PC-9 (cell line): ENCODE data around the gene HELZ. TPM values are rescaled to one million over a fixed set of nuclear protein-coding genes. Genes with fewer than 3 reads are reported as not detected.

Experiments used
- BruUV-seq: library from RNA; stranded (reverse); fragments of 400-500 nt; replicated peaks from 2 replicates; lab custom pipeline; 2021; lab: Mats Ljungman, UMichigan
- CTCF ChIA-PET: fragments of 300-600 bp; sonication (Branson Sonifier 250); formaldehyde crosslinking; loops from one replicate; lab custom pipeline; 2022; ENCODE audit warnings: antibody characterized with exemption; lab: Charles Lee
- POLR2A ChIA-PET: fragments of 300-600 bp; sonication (Branson Sonifier 250); formaldehyde crosslinking; loops from one replicate; lab custom pipeline; 2022; ENCODE audit warnings: antibody characterized with exemption; ENCODE audit not compliant: unreplicated experiment; lab: Charles Lee
- DNase-seq, 2 experiments: peaks; one replicate each; pipeline versions ENCODE4 v3.0.0 to v3.0.0-alpha.2; 2015 to 2022; ENCODE audit warnings: mixed read lengths in 1 of 2
- H2AFZ ChIP-seq: fragments of 200-600 bp; sonication (generic); 2 replicates; pipeline ENCODE4 v1.8.1; 2017; ENCODE audit warnings: antibody characterized with exemption
- H3F3A ChIP-seq: fragments of 200-600 bp; sonication (generic); 2 replicates; pipeline ENCODE4 v1.8.1; 2017; ENCODE audit warnings: antibody characterized with exemption, mild to moderate bottlenecking, low read depth; ENCODE audit not compliant: insufficient read depth
- H3K27ac ChIP-seq: fragments of 200-600 bp; sonication (generic); 2 replicates; pipeline ENCODE4 v1.6.1; 2016; ENCODE audit warnings: mixed run types
- H3K27me3 ChIP-seq: fragments of 200-600 bp; sonication (generic); 2 replicates; pipeline ENCODE4 v1.6.1; 2016; ENCODE audit warnings: low read depth, mixed run types; ENCODE audit not compliant: insufficient read depth
- H3K36me3 ChIP-seq: fragments of 200-600 bp; sonication (generic); 2 replicates; pipeline ENCODE4 v1.6.1; 2016; ENCODE audit warnings: low read depth, mixed run types
- H3K4me1 ChIP-seq: fragments of 200-600 bp; sonication (generic); replicated peaks from 2 replicates; pipeline ENCODE4 v1.6.1; 2016; ENCODE audit warnings: mixed run types; ENCODE audit not compliant: insufficient read depth
- H3K4me2 ChIP-seq: fragments of 200-600 bp; sonication (generic); 2 replicates; pipeline ENCODE4 v1.6.1; 2017; ENCODE audit warnings: mixed run types
- H3K4me3 ChIP-seq: fragments of 200-600 bp; sonication (generic); 2 replicates; pipeline ENCODE4 v1.6.1; 2016; ENCODE audit warnings: mixed run types
- H3K79me2 ChIP-seq: fragments of 200-600 bp; sonication (generic); 2 replicates; pipeline ENCODE4 v1.6.1; 2017; ENCODE audit warnings: low read depth, mixed run types
- H3K9me2 ChIP-seq: fragments of 200-600 bp; sonication (generic); 2 replicates; pipeline ENCODE4 v1.8.1; 2017; ENCODE audit warnings: mild to moderate bottlenecking; ENCODE audit not compliant: insufficient read depth
- H3K9me3 ChIP-seq: fragments of 200-600 bp; sonication (generic); 2 replicates; pipeline ENCODE4 v1.8.1; 2016; ENCODE audit warnings: low read depth; ENCODE audit not compliant: insufficient read depth
- H4K20me1 ChIP-seq: fragments of 200-600 bp; sonication (generic); 2 replicates; pipeline ENCODE4 v1.8.1; 2017; ENCODE audit not compliant: insufficient read depth
- EZH2 ChIP-seq: fragments of 200-600 bp; sonication (generic); IDR thresholded peaks from 2 replicates; pipeline ENCODE4 v1.8.0; 2017; ENCODE audit warnings: antibody characterized with exemption, low read depth
- intact Hi-C: fragments of 100-400 bp; cut with micrococcal nuclease; formaldehyde crosslinking; loops from one replicate; pipeline ENCODE4 v1.10.0; 2022; ENCODE audit not compliant: unreplicated experiment
- total RNA-seq: library from RNA; stranded (reverse); gene quantifications from 2 replicates; pipeline ENCODE4 v1.2.3, GENCODE V29; 2021
- TF ChIP-seq, protein P1 (sequence below): fragments of 200-600 bp; sonication (generic); conservative IDR thresholded peaks from 2 replicates; pipeline ENCODE4 v1.6.1; 2017; ENCODE audit warnings: mixed run types, antibody characterized with exemption, mild to moderate bottlenecking, moderate library complexity

HELZ gene
- total RNA-seq, 1 experiment from 2014 or later: 38.0 TPM

DNA sequence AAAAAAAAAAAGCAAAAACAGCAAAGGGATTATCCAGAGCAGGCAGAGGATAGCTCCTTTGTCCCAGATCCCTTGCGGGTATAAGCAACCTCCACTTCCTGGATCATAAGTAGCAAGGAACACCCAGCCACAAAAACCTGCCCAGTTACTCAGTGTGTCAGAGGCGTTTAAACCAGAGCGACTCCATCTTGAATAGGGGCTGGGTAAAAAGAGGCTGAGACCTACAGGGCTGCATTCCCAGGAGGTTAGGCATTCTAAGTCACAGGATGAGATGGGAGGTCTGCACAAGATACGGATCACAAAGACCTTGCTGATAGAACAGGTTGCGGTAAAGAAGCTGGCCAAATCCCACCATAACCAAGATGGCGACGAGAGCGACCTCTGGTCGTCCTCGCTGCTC is 33.4 kb upstream of the HELZ start:
- no peaks in the 10 kb centered on the region for H3K79me2 ChIP-seq
- no peaks in the 10 kb centered on the region for H4K20me1 ChIP-seq
- H3K36me3 ChIP-seq: no peaks in the 10 kb centered on the region
- H3K9me3 ChIP-seq: no peaks in the 10 kb centered on the region
- no TSS peak for BruUV-seq
- DNase-seq: no peak
- H3K27ac ChIP-seq: no peak overlapping the region
- H3K9me2 ChIP-seq: no peaks in the 10 kb centered on the region
- H3K4me2 ChIP-seq: no peak overlapping the region
- H3K27me3 ChIP-seq: no peaks in the 10 kb centered on the region
- H3K4me1 ChIP-seq: peaks cover 14% of the 10 kb centered on the region
- H3F3A ChIP-seq: 0 out of 2 replicates have a peak, but pooled peaks cover 10% of the 10 kb centered on the region
- no peak overlapping the region for H2AFZ ChIP-seq
- ChIA-PET POLR2A (interaction anchor here (0.6 kb wide), 1 partner anchor 56 kb away, joined by 4 read pairs; no protein-coding TSS in a partner anchor), CTCF (interaction anchor here (0.6 kb wide), 1 partner anchor 269 kb away, joined by 7 read pairs; no protein-coding TSS in a partner anchor)
- intact Hi-C loops: loop anchor here (10.0 kb wide), 1 partner anchor 326 kb away; no protein-coding TSS in a partner anchor
- TF ChIP-seq, protein P1, sequence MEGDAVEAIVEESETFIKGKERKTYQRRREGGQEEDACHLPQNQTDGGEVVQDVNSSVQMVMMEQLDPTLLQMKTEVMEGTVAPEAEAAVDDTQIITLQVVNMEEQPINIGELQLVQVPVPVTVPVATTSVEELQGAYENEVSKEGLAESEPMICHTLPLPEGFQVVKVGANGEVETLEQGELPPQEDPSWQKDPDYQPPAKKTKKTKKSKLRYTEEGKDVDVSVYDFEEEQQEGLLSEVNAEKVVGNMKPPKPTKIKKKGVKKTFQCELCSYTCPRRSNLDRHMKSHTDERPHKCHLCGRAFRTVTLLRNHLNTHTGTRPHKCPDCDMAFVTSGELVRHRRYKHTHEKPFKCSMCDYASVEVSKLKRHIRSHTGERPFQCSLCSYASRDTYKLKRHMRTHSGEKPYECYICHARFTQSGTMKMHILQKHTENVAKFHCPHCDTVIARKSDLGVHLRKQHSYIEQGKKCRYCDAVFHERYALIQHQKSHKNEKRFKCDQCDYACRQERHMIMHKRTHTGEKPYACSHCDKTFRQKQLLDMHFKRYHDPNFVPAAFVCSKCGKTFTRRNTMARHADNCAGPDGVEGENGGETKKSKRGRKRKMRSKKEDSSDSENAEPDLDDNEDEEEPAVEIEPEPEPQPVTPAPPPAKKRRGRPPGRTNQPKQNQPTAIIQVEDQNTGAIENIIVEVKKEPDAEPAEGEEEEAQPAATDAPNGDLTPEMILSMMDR: no peak
- TF ChIP-seq EZH2: no peak
- no peak overlapping the region for H3K4me3 ChIP-seq

DNA sequence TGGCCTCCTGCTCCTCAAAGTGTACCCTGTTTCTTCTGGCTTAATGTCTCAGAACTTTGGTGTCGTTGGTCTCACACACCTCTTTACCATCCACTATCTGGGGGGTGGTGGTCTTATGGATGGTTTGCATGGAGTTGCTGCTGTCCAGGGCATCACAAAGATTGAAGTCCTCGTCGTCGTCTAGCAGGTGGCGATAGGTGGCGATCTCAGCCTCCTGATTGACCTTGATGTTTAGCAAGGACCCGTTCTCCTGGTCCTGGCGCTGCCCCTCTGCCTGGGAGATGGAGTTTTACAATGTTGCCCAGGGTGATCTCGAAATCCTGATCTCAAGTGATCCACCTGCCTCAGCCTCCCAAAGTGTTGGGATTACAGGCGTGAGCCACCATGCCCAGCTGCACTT is 31.1 kb upstream of the HELZ start:
- Histone ChIP-seq H3F3A (no peaks in the 10 kb centered on the region), H2AFZ (no peak overlapping the region), H3K4me2 (0 out of 2 replicates have a peak overlapping the region, but pooled peaks have one; percentile 40), H3K9me2 (no peaks in the 10 kb centered on the region), H3K79me2 (no peaks in the 10 kb centered on the region), H3K4me3 (no peak overlapping the region), H3K4me1 (0 out of 2 replicates have a peak, but pooled peaks cover 2% of the 10 kb centered on the region), H3K36me3 (no peaks in the 10 kb centered on the region), H3K27ac (no peak overlapping the region), H3K27me3 (no peaks in the 10 kb centered on the region), H4K20me1 (no peaks in the 10 kb centered on the region), H3K9me3 (no peaks in the 10 kb centered on the region)
- BruUV-seq: no TSS peak
- intact Hi-C loops: loop anchor here (10.0 kb wide), 1 partner anchor 329 kb away; no protein-coding TSS in a partner anchor
- POLR2A ChIA-PET: no interaction called here
- TF ChIP-seq, protein P1: peak; percentile 69
- TF ChIP-seq EZH2: no peak
- CTCF ChIA-PET: interaction anchor here (0.7 kb wide), 1 partner anchor 165 kb away, joined by 4 read pairs; no protein-coding TSS in a partner anchor
- DNase-seq: peak in 1 of 2 experiments; percentile 39

DNA sequence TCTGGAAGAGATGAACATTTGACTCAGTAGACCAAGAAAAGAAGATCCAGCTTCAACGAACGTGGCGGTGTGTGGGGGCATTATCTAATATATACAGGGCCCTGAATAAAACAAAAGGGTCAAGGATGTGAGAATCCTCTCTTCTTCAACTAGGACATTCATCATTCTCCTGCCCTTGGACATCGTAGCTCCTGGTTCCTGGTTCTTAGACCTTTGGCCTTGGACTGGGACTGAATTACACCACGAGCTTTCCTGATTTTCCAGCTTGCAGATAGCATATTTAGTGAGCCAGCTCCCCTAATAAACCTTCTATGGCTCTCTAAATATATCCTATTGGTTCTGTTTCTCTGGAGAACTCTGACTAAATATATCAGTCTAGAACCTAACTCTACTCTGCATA is 29.5 kb upstream of the HELZ start:
- no peak overlapping the region for H2AFZ ChIP-seq
- H3K4me2 ChIP-seq: no peak overlapping the region
- no peaks in the 10 kb centered on the region for H4K20me1 ChIP-seq
- H3K36me3 ChIP-seq: no peaks in the 10 kb centered on the region
- no peaks in the 10 kb centered on the region for H3K27me3 ChIP-seq
- no peak overlapping the region for H3K27ac ChIP-seq
- no peak for DNase-seq
- no peak for TF ChIP-seq EZH2
- TF ChIP-seq, protein P1: no peak
- H3K4me1 ChIP-seq: no peaks in the 10 kb centered on the region
- no peaks in the 10 kb centered on the region for H3F3A ChIP-seq
- no peaks in the 10 kb centered on the region for H3K9me3 ChIP-seq
- ChIA-PET POLR2A (no interaction called here), CTCF (no interaction called here)
- no peaks in the 10 kb centered on the region for H3K79me2 ChIP-seq
- H3K9me2 ChIP-seq: no peaks in the 10 kb centered on the region
- H3K4me3 ChIP-seq: no peak overlapping the region
- no TSS peak for BruUV-seq
- intact Hi-C loops: loop anchor here (10.0 kb wide), 1 partner anchor 330 kb away; no protein-coding TSS in a partner anchor
